Subcutaneous abdominal adipose tissue (tissue), 5 donors: Measurements from ENCODE around the gene ADGRD1.
"Not testable (repeated sequence)": the region's sequence is repeated elsewhere in the genome, so short reads cannot be mapped to it uniquely, and the experiment has no call there.

Experiments
- H3K27ac ChIP-seq: one replicate; pipeline ENCODE4 v1.7.0; 2013; ENCODE audit warnings: low read depth, mild to moderate bottlenecking, inconsistent platforms, low read length, moderate library complexity
- H3K27me3 ChIP-seq, 5 donors: one replicate each; pipeline ENCODE4 v1.7.0; 2013; ENCODE audit warnings: low read length in 5 of 5, inconsistent platforms in 1 of 5; ENCODE audit not compliant: control insufficient read depth in 5 of 5, insufficient read depth in 4 of 5
- H3K36me3 ChIP-seq, 5 donors: one replicate each; pipeline ENCODE4 v1.7.0; 2013; ENCODE audit warnings: low read length in 5 of 5; ENCODE audit not compliant: control insufficient read depth in 5 of 5, insufficient read depth in 5 of 5
- H3K4me1 ChIP-seq, 5 donors: one replicate each; pipeline ENCODE4 v1.7.0; 2013; ENCODE audit warnings: low read length in 5 of 5, mild to moderate bottlenecking in 3 of 5, moderate library complexity in 1 of 5; ENCODE audit not compliant: control insufficient read depth in 5 of 5, insufficient read depth in 5 of 5
- H3K4me3 ChIP-seq, 5 donors: one replicate each; pipeline ENCODE4 v1.7.0; 2013; ENCODE audit warnings: low read length in 5 of 5, low read depth in 1 of 5
- H3K9ac ChIP-seq, 5 donors: one replicate each; pipeline ENCODE4 v1.7.0; 2013; ENCODE audit warnings: low read length in 5 of 5, mild to moderate bottlenecking in 4 of 5, moderate library complexity in 3 of 5
- H3K9me3 ChIP-seq, 5 donors: one replicate each; pipeline ENCODE4 v1.7.0; 2013; ENCODE audit warnings: low read length in 5 of 5; ENCODE audit not compliant: control insufficient read depth in 5 of 5
- donor health status: healthy.
- donor health status: healthy.
- donor health status: healthy.
- donor health status: healthy.
- donor health status: healthy.

Gene ADGRD1

DNA sequence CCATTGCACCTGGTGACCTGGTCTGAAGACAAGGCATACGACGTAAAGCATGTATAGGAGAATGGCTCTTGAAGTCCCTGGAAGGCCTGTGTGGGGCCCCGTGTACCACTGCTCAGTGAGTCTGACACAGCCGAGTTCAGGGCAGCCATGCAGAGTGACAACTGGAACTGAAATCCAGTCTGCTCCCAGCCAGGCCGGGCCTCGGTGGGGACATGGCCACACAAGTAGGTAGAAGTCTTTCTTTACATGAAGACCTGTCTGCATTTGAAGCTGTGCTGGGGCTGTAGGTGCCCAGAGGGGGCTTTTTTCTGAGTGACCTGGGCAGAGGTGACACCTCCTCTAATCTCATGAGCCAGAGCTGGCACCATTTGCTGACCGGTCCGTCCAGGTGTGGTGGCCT is 35.7 kb downstream of the ADGRD1 start:
- H3K9me3 ChIP-seq: no peaks in the 10 kb centered on the region
- no peak overlapping the region for H3K27ac ChIP-seq
- H3K9ac ChIP-seq: no peak overlapping the region
- H3K4me3 ChIP-seq: no peak overlapping the region
- peaks cover 0 to 5% (median 0%) of the 10 kb centered on the region in 5 donors for H3K27me3 ChIP-seq
- peaks cover 0 to 5% (median 4%) of the 10 kb centered on the region in 5 donors for H3K4me1 ChIP-seq
- H3K36me3 ChIP-seq: peaks cover 0 to 4% (median 0%) of the 10 kb centered on the region in 5 donors

DNA sequence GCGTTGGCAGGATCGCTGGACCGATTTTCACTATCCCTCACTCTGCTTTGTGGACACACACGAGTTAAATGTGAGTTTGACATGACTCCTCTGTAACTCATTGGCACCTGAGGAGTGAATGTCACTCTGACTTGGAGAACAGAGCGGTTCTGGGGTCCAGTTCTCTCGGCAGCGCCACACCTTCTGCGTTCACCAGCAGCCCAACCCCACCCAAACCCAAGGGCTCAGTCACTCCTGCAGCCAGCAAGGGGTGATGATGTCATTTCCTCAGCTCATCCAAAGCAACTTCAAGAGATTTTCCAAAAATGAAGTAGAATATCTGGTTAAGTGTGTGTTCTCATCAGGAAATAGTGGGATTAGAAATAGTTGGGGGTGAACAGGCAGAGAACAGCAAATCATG is 36.3 kb downstream of the ADGRD1 start:
- peaks cover 0 to 4% (median 0%) of the 10 kb centered on the region in 5 donors for H3K36me3 ChIP-seq
- H3K9ac ChIP-seq: no peak overlapping the region
- H3K27me3 ChIP-seq: peaks cover 0 to 7% (median 0%) of the 10 kb centered on the region in 5 donors
- no peak overlapping the region for H3K27ac ChIP-seq
- H3K4me3 ChIP-seq: no peak overlapping the region
- peaks cover 0 to 5% (median 4%) of the 10 kb centered on the region in 5 donors for H3K4me1 ChIP-seq
- no peaks in the 10 kb centered on the region for H3K9me3 ChIP-seq

DNA sequence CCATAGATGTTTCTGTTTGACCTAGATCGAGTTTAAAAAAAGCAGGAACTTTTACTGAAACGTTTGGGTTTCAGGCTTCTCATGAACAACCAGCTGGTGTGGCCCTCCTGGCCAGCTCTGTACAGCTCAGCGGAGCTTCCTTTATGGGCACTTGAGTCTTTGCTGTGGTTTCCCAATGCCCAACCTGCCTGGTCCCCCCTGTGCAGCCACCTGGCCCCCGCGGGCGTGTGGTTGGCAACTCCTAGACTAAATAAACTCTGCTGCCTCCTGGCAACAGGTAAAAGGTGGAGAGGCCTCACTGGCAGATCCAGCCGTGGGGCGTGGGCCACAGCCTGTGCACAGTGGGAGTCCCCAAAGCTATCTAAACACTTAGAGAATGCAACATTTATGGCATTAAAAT is 38.7 kb downstream of the ADGRD1 start:
- Histone ChIP-seq H3K27me3 (peaks cover 0 to 7% (median 0%) of the 10 kb centered on the region in 5 donors), H3K4me3 (no peak overlapping the region), H3K27ac (no peak overlapping the region), H3K36me3 (peaks cover 0 to 4% (median 0%) of the 10 kb centered on the region in 5 donors), H3K9me3 (no peaks in the 10 kb centered on the region), H3K4me1 (peaks cover 0 to 5% (median 4%) of the 10 kb centered on the region in 5 donors), H3K9ac (no peak overlapping the region)

DNA sequence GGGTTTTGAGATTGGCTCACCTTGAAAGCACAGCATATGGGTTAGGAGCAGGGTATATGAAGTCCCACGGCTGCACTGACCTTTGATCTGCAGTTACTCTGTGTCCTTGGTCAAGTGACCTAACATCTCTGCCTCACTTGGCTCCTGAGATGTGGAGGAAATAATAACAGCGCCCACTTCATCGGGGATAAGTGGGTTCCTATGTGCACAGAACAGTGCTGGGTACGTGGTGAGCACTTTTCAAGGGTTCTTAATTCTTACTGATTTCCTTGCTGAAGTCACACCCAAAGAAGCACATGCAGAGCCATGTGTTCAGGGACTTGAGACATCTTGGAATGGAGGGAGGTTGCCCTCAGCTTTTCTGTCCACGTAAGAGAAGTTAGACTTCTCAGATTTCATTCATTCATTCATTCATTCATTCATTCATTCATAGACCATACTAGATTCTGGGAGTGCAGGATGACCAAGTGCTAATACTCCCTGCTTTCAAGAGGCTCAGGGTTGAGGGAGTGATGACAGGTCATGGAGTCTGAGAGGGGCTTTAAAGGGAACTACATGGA is 39.4 kb downstream of the ADGRD1 start:
- no peak overlapping the region for H3K4me3 ChIP-seq
- no peak overlapping the region for H3K9ac ChIP-seq
- peaks cover 0 to 7% (median 0%) of the 10 kb centered on the region in 5 donors for H3K27me3 ChIP-seq
- H3K9me3 ChIP-seq: no peaks in the 10 kb centered on the region
- H3K36me3 ChIP-seq: peaks cover 0 to 4% (median 0%) of the 10 kb centered on the region in 5 donors
- peaks cover 0 to 5% (median 4%) of the 10 kb centered on the region in 5 donors for H3K4me1 ChIP-seq
- H3K27ac ChIP-seq: no peak overlapping the region

DNA sequence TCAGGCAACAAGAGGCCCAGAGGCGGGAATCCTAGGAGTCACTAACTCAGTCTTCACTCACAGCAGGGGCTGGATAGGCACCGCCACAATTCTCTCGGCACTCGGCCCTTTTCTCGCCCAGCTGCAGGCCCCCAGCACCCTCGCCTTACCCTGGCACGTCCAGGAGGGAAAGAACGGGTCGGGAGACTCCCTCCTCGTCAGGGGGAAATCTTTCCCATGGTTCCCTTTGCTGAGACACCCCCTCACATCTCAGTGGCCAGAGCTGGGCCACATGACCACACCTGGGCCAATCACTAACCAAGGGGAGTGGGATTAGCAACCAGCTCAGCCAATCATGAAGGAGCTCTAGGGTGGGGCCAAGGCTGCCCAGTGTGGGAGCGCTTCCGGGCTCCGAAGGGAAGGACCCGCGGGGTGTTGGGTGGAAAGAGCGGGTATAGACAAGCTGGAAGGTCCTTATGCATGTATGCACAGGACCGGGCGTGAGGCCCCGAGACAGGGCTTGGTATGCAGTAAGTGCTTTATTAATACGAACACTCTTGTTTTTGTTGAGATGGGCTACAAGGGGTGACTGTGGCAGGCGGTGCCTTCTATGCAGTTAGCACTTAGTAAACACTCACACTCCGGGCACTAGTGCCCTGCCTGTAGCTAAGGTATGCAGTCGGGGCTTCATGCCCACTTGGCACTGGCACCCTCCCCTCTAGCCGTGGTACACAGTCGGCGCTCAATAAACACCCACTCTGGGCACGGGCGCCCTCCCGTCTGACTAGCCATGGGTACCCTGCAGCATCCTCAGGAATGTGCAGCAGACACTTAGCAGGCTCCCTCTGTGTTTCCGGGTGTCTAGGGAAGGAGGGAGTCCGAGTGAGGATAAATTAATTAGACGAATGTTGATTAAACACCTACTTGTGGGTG is 40.3 kb downstream of the ADGRD1 start:
- no peaks in the 10 kb centered on the region for H3K9me3 ChIP-seq
- peaks cover 0 to 7% (median 0%) of the 10 kb centered on the region in 5 donors for H3K27me3 ChIP-seq
- no peak overlapping the region for H3K4me3 ChIP-seq
- peaks cover 0 to 4% (median 0%) of the 10 kb centered on the region in 5 donors for H3K36me3 ChIP-seq
- no peak overlapping the region for H3K9ac ChIP-seq
- peaks cover 0 to 5% (median 4%) of the 10 kb centered on the region in 5 donors for H3K4me1 ChIP-seq
- no peak overlapping the region for H3K27ac ChIP-seq

DNA sequence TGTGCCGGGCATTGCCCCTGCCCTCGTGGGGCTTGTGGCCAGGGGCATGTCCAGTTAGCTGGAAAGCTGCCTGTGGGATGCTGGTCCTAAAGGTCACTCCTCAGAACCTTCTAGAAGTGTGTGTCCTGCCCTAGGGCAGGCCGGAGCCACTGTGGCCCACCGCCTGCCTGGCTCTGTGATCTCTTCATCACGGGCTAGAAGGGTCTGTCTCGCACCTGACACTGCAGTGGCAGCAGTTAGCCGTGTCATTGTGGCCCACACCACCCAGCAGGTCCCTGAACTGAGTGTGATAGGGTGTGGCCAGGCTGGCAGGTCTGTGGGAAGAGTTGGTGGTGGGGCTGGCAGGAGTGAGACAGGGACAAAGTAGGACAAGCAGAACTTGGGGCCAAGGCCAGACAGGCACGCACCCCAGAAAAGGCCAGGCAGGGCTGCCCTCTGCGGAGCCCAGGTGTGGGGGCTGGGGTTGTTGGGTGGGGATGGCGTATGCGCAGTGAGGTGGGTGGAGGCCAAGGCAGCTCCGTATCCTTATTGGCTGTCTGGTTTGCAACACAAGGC is 41.2 kb downstream of the ADGRD1 start:
- H3K9me3 ChIP-seq: no peaks in the 10 kb centered on the region
- peaks cover 0 to 4% (median 0%) of the 10 kb centered on the region in 5 donors for H3K36me3 ChIP-seq
- H3K27me3 ChIP-seq: peaks cover 0 to 2% (median 0%) of the 10 kb centered on the region in 5 donors
- no peak overlapping the region for H3K9ac ChIP-seq
- no peak overlapping the region for H3K4me3 ChIP-seq
- no peak overlapping the region for H3K27ac ChIP-seq
- H3K4me1 ChIP-seq: peaks cover 0 to 5% (median 0%) of the 10 kb centered on the region in 5 donors

DNA sequence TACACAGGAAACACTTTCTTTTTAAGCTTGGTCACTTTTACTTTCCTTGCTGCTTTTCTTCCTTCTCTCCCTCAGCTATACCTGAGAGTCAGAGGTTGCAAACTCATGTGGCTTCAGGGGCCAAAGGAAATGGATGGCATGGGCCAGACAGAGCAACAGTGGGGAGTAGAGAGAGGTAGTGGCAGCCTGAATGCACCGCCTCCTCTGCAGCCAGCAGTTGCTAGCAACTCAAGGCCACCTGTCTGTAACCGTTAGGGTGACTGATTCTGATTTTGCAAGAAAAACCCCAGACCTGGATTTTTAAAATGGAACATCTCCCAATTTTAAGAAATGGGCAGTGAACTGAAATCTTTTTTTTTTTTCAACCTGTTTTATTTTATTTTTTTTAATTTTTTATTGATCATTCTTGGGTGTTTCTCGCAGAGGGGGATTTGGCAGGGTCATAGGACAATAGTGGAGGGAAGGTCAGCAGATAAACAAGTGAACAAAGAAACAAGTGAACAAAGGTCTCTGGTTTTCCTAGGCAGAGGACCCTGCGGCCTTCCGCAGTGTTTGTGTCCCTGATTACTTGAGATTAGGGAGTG is 41.8 kb downstream of the ADGRD1 start:
- not testable (repeated sequence) for H3K27ac ChIP-seq, H3K4me1 ChIP-seq, H3K27me3 ChIP-seq, H3K9ac ChIP-seq, H3K4me3 ChIP-seq, H3K9me3 ChIP-seq, H3K36me3 ChIP-seq

DNA sequence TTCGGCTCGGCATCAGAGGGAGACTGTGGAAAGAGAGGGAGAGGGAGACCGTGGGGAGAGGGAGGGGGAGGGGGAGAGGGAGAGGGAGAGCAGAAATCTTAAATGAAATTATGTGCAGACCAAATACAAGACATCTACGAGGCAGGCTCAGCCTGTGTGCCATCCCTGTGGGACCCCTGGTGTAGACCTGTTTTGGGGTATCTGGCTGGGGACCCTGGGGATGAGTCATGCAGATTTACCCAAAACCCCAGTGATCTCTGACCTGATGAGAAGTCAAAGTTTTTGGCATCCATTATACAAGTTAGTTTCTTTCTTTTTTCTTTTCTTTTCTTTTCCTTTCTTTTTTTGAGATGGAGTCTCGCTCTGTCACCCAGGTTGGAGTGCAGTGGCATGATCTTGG is 44.4 kb downstream of the ADGRD1 start:
- H3K27ac ChIP-seq: no peak overlapping the region
- H3K27me3 ChIP-seq: peaks cover 0 to 3% (median 0%) of the 10 kb centered on the region in 5 donors
- no peak overlapping the region for H3K4me3 ChIP-seq
- no peaks in the 10 kb centered on the region for H3K36me3 ChIP-seq
- peaks cover 0 to 5% (median 0%) of the 10 kb centered on the region in 5 donors for H3K4me1 ChIP-seq
- no peak overlapping the region for H3K9ac ChIP-seq
- peaks cover 0 to 5% (median 0%) of the 10 kb centered on the region in 5 donors for H3K9me3 ChIP-seq

DNA sequence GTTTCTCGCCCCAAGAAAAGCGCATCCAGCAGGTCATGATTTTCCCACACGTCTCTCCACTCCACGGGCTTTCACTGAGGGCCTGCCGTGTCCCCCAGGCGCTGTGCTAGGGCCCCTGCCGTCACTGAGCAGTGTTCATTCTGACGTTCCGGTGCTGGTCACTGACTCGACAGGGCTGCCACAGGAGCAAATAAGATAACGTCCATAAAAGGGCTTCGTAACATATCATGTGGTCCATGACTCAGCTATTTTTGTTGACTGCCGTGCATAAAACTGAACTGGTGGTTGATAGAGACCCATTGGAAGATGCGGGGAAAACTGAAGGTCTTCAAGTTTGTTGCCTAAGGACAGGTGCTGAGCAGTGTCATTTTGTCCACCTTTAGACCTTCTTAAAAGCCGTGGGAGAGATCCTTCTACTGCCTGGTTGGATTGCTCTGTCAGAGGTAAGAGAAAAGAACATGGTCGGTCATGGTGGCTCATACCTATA is 46.3 kb downstream of the ADGRD1 start:
- no peaks in the 10 kb centered on the region for H3K36me3 ChIP-seq
- H3K4me1 ChIP-seq: peaks cover 0 to 2% (median 0%) of the 10 kb centered on the region in 5 donors
- H3K4me3 ChIP-seq: no peak overlapping the region
- H3K9ac ChIP-seq: no peak overlapping the region
- peaks cover 0 to 5% (median 1%) of the 10 kb centered on the region in 5 donors for H3K27me3 ChIP-seq
- H3K27ac ChIP-seq: no peak overlapping the region
- H3K9me3 ChIP-seq: peaks cover 0 to 5% (median 0%) of the 10 kb centered on the region in 5 donors
